Measurements from ENCODE around the gene SIGMAR1. TPM values are rescaled to one million over a fixed set of nuclear protein-coding genes. Genes with fewer than 3 reads are reported as not detected.
"Not testable (repeated sequence)": the region's sequence is repeated elsewhere in the genome, so short reads cannot be mapped to it uniquely, and the experiment has no call there.

The SIGMAR1 gene
- total RNA-seq, 1 donor from 2014 or later, result 43.6 TPM

GRCh38 chr9:34658461-34658860 is 20.9 kb upstream of the SIGMAR1 start:
- intact Hi-C loops (cut with DNase I), result no loop called here
- no peak for DNase-seq (ENCODE audit: low spot score)
- ATAC-seq, result no peak

- no peak for DNase-seq (ENCODE audit: low spot score)
- intact Hi-C loops (cut with DNase I), result no loop called here
- ATAC-seq, result no peak
Measured at GRCh38 chr9:34656992-34657391, 19.4 kb upstream of the SIGMAR1 start.

- DNase-seq (ENCODE audit: low spot score) (no peak), ATAC-seq (no peak)
- intact Hi-C loops (cut with DNase I), result no loop called here
Measured at GRCh38 chr9:34655394-34655793, 17.8 kb upstream of the SIGMAR1 start.

GRCh38 chr9:34654323-34655051 is 16.9 kb upstream of the SIGMAR1 start:
- peak; percentile 72 for ATAC-seq
- intact Hi-C loops (cut with DNase I), result no loop called here
- DNase-seq (ENCODE audit: low spot score), result peak; percentile 88

- no peak for DNase-seq (ENCODE audit: low spot score)
- peak; percentile 20 for ATAC-seq
- intact Hi-C loops (cut with DNase I), result no loop called here
Measured at GRCh38 chr9:34653151-34654072, 15.8 kb upstream of the SIGMAR1 start.

GRCh38 chr9:34652602-34653000 is 15.0 kb upstream of the SIGMAR1 start:
- intact Hi-C loops (cut with DNase I), result no loop called here
- DNase-seq (ENCODE audit: low spot score), result no peak
- ATAC-seq, result no peak

GRCh38 chr9:34651876-34652601 is 14.5 kb upstream of the SIGMAR1 start, which contains the start of gene IL11RA:
Gene IL11RA, plus strand, starts transcription at chr9:34652185. Its CDS starts 3,033 bp downstream, at chr9:34655218.
- peak; percentile 91 for DNase-seq (ENCODE audit: low spot score)
- intact Hi-C loops (cut with DNase I), result no loop called here
- peak; percentile 88 for ATAC-seq

GRCh38 chr9:34651321-34651720 is 13.7 kb upstream of the SIGMAR1 start:
- ATAC-seq, result no peak
- intact Hi-C loops (cut with DNase I), result no loop called here
- DNase-seq (ENCODE audit: low spot score), result no peak

- ATAC-seq (no peak), DNase-seq (ENCODE audit: low spot score) (no peak)
- intact Hi-C loops (cut with DNase I), result no loop called here
Measured at GRCh38 chr9:34650816-34651215, 13.2 kb upstream of the SIGMAR1 start.

GRCh38 chr9:34648673-34649072 is 11.1 kb upstream of the SIGMAR1 start:
- intact Hi-C loops (cut with DNase I), result no loop called here
- no peak for DNase-seq (ENCODE audit: low spot score)
- no peak for ATAC-seq

GRCh38 chr9:34647651-34648050 is 10.1 kb upstream of the SIGMAR1 start:
- ATAC-seq (no peak), DNase-seq (ENCODE audit: low spot score) (no peak)
- intact Hi-C loops (cut with DNase I), result no loop called here

- DNase-seq (ENCODE audit: low spot score) (no peak), ATAC-seq (no peak)
- intact Hi-C loops (cut with DNase I), result no loop called here
Measured at GRCh38 chr9:34647084-34647403, 9.5 kb upstream of the SIGMAR1 start.

- ATAC-seq, result peak; percentile 93
- peak; percentile 98 for DNase-seq (ENCODE audit: low spot score)
- intact Hi-C loops (cut with DNase I), result no loop called here
Measured at GRCh38 chr9:34646211-34647083, 8.9 kb upstream of the SIGMAR1 start, which contains the start of gene GALT. Gene GALT, plus strand, starts transcription at chr9:34646675. Its CDS starts 30 bp downstream, at chr9:34646705.

GRCh38 chr9:34644766-34645314 is 7.3 kb upstream of the SIGMAR1 start:
- ATAC-seq (no peak), DNase-seq (ENCODE audit: low spot score) (no peak)
- intact Hi-C loops (cut with DNase I), result no loop called here

GRCh38 chr9:34642679-34643078 is 5.1 kb upstream of the SIGMAR1 start:
- DNase-seq (ENCODE audit: low spot score) (no peak), ATAC-seq (no peak)
- intact Hi-C loops (cut with DNase I), result no loop called here

- DNase-seq (ENCODE audit: low spot score); intact Hi-C loops (cut with DNase I): not testable (repeated sequence)
Measured at GRCh38 chr9:34639322-34639721, 1.7 kb upstream of the SIGMAR1 start.

GRCh38 chr9:34638138-34638445 is 505 bp upstream of the SIGMAR1 start:
- intact Hi-C loops (cut with DNase I), result no loop called here
- no peak for DNase-seq (ENCODE audit: low spot score)
- no peak for ATAC-seq

More at GRCh38 chr9:34639322-34639721, 1.7 kb upstream of the SIGMAR1 start:
- not testable (repeated sequence) for ATAC-seq

GRCh38 chr9:34636791-34637355 is 714 bp downstream of the SIGMAR1 start:
- intact Hi-C loops (cut with DNase I), result no loop called here
- ATAC-seq (no peak), DNase-seq (ENCODE audit: low spot score) (peak; percentile 76)
